H54 (cell line): ENCODE measurements around the gene CEP104.

Experiments used
- DNase-seq: peaks from one replicate; pipeline ENCODE4 v3.0.0; 2011; ENCODE audit warnings: low spot score, mixed read lengths; ENCODE audit not compliant: insufficient read length
- FAIRE-seq: peaks from 3 replicates; lab custom pipeline; 2011; peaks lifted over from hg19 to GRCh38; lab: Jason Lieb, UNC
- POLR2A ChIP-seq: IDR thresholded peaks from 2 replicates; pipeline ENCODE4 v1.6.1; 2011; ENCODE audit warnings: low read depth, mild to moderate bottlenecking, low read length

CEP104 gene

GRCh38 chr1:3886691-3887090, 29.7 kb upstream of the CEP104 start:
- DNase-seq (no peak), FAIRE-seq (no peak)
- TF ChIP-seq POLR2A = no peak

- no peak for FAIRE-seq
- TF ChIP-seq POLR2A = no peak
- DNase-seq = no peak
Measured at GRCh38 chr1:3886106-3886670, 29.2 kb upstream of the CEP104 start.

GRCh38 chr1:3885611-3886010, 28.6 kb upstream of the CEP104 start:
- DNase-seq (no peak), FAIRE-seq (no peak)
- TF ChIP-seq POLR2A = no peak

- FAIRE-seq = no peak
- TF ChIP-seq POLR2A = no peak
Measured at GRCh38 chr1:3884966-3885365, 28.0 kb upstream of the CEP104 start.

GRCh38 chr1:3883194-3883925, 26.3 kb upstream of the CEP104 start:
- no peak for FAIRE-seq
- DNase-seq = no peak
- TF ChIP-seq POLR2A = no peak

More at GRCh38 chr1:3884966-3885365, 28.0 kb upstream of the CEP104 start:
- no peak for DNase-seq

DNA sequence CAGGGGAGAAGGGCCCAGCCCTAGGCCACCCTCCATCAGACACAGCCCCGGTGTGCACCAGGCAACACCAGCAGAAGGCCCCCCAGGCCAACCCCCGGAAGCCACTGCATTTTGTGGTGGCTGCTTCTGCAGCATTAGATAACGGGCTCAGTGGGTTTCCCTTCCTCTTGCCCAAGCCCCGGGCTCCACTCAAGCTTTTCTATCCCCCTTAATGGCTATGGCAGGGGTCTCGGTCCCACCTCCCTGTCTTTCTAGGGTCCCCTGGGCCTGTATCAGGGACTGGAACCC, 24.1 kb upstream of the CEP104 start:
- DNase-seq (no peak), FAIRE-seq (no peak)
- TF ChIP-seq POLR2A = no peak

DNA sequence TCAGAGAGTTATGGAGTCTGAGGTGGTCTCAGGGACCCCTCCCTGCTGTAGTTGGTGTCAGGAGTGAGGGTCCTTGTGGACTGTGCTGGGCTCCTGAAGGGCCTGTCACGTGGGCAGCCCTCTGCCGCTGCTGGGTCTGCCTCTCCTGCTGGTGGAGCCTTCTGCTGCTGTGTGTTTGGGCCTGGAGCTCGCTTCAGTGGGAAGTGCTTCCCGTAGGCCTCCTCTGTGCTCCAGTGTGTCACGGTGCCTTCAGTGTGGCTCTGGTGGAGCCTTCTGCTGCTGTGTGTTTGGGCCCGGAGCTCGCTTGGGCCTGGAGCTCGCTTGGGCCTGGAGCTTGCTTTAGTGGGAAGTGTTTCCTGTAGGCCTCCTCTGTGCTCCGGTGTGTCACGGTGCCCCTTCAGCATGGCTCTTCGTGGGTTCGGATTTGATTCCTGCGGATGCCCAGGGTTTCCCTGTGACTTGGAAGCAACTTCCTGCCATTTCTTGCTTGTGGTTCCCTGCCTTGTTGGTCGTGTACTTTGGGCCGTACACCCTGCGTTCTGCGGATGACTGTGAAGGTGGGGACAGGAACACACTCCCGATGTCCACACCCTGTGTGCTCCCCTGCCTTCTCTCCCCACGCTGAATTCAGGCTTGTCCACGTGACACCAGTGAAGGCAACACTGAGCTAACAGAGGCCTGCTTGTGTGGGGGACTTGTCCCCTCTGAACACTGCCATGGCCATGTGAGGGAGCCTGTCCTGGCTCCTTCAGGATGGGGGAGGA, 23.6 kb upstream of the CEP104 start:
- no peak for TF ChIP-seq POLR2A
- FAIRE-seq = no peak
- no peak for DNase-seq

- DNase-seq = no peak
- no peak for TF ChIP-seq POLR2A
- FAIRE-seq = no peak
Measured at GRCh38 chr1:3879787-3880428, 22.9 kb upstream of the CEP104 start.

DNA sequence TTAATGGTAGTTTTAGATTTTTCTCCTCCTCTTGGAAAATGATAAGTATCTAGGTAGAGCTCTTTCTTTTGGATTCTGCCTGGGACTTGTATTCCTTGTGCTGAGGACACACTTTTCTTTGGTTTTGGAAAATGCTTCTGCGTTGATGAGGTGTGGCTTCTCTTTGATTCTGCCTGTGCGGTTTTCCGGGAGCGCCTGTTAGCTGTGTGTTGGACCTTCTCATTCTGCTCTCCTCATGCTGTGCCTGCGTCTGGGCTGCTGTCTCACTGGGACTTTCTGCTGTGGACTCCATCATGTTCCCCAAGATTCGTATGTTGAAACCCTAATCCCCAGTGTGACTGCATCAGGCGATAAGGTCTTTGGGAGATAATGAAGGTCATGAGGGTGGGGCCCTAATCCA, 22.1 kb upstream of the CEP104 start:
- DNase-seq = no peak
- TF ChIP-seq POLR2A = no peak
- no peak for FAIRE-seq

DNA sequence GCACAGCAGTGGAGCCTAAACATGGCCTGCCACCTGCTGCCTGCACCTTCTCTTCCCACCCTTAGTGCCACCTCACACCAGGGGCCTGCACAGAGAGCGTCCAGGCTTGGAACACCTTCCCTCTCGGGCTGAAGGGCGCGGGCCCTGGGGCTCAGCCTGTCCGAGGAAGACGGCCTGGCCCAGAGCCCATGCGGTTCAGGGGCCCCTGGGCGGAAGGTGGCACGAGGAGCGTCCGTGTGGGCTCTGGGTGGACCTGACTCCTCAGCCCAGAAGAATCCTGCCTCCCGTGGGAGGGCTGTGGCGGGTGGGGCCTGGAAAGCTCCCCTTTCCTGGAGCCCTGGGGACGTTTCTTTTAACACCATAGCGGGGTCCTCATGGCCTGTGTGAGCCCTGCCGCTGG, 19.7 kb upstream of the CEP104 start:
- DNase-seq (no peak), FAIRE-seq (no peak)
- TF ChIP-seq POLR2A = no peak

GRCh38 chr1:3874736-3875135, 17.7 kb upstream of the CEP104 start:
- TF ChIP-seq POLR2A = no peak
- no peak for DNase-seq
- no peak for FAIRE-seq

DNA sequence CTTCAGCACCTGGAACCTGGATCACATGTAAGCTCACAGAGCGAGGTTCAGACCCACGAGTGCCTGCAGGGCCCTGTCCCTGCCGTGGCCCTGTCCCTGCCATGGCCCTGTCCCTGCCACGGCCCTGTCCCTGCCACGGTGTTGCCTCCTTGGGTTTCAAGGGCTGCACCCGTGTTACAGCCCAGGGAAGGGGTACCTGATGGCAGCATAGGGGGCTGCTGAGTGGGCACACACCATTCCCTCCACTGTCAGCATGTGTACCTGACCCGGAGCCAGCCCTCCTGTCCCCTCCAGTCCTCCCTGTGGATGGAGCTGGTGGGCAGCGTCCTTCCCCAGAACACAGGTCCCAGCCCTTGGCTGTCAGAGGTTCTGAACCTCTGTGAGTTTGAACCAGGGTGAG, 15.5 kb upstream of the CEP104 start:
- FAIRE-seq (no peak), DNase-seq (no peak)
- TF ChIP-seq POLR2A = no peak

DNA sequence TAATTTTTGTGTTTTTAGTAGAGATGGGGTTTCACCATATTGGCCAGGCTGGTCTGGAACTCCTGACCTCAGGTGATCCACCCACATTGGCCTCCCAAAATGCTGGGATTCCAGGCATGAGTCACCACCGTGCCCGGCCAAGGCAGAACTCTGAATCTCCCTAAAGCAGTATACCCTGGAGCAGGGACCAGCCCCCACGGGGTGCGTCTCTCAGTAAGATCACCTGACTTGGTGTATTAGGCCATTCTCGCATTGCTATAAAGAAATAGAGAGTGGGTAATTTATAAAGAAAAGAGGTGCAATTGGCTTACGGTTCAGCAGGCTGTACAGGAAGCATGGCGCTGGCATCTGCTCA, 14.4 kb upstream of the CEP104 start:
- TF ChIP-seq POLR2A = no peak
- DNase-seq (no peak), FAIRE-seq (no peak)

- TF ChIP-seq POLR2A = no peak
- FAIRE-seq = peak; percentile 75
- peak; percentile 77 for DNase-seq
Measured at GRCh38 chr1:3869751-3870301, 12.8 kb upstream of the CEP104 start.
